ENCODE measurements around the gene HEPN1.

DNA sequence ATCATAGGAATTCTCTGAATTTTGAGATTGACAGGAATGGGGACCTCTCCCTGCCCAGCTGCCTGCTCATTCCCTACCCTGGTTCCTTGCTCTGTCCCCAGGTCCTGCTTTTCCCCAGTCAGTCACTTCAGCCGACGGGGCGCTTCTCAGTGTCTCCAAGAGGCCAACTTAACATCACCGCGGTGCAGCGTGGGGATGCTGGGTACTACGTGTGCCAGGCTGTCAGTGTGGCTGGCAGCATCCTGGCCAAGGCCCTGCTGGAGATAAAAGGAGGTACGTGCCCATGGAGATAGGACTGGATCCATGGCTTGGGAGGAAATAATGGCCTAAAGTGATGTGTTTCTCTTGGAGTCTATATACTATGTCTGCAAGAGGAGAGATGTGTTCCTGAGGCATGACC, 46.8 kb upstream of the HEPN1 start:
- TF ChIP-seq CTCF (IDR thresholded peaks at IDR 0.05) (no peak), POLR2A (IDR thresholded peaks at IDR 0.05) (no peak)

Measured in right lobe of liver (tissue), 4 donors.